MM.1S (cell line): Measurements from ENCODE around the gene MKLN1.

Source experiments
- DNase-seq: peaks from one replicate; pipeline ENCODE4 v3.0.0-alpha.2; 2015
- H2AFZ ChIP-seq: fragments of 300-600 bp; sonication (generic); 2 replicates; pipeline ENCODE4 v1.6.0; 2016; ENCODE audit warnings: antibody characterized with exemption, low read length
- H3F3A ChIP-seq: fragments of 300-600 bp; sonication (generic); 2 replicates; pipeline ENCODE4 v1.6.1; 2016; ENCODE audit warnings: mild to moderate bottlenecking, antibody characterized with exemption, low read length, moderate library complexity, mixed read lengths; ENCODE audit not compliant: insufficient read depth
- H3K27ac ChIP-seq: fragments of 300-600 bp; sonication (generic); 2 replicates; pipeline ENCODE4 v1.5.1; 2016; ENCODE audit warnings: mild to moderate bottlenecking, low read length
- H3K27me3 ChIP-seq: fragments of 300-600 bp; sonication (generic); replicated peaks from 2 replicates; pipeline ENCODE4 v1.6.0; 2016; ENCODE audit warnings: low read length; ENCODE audit not compliant: insufficient read depth
- H3K36me3 ChIP-seq: fragments of 300-600 bp; sonication (generic); replicated peaks from 2 replicates; pipeline ENCODE4 v1.6.1; 2016; ENCODE audit warnings: mild to moderate bottlenecking, low read length, mixed read lengths; ENCODE audit not compliant: insufficient read depth
- H3K4me1 ChIP-seq: fragments of 300-600 bp; sonication (generic); 2 replicates; pipeline ENCODE4 v1.6.1; 2016; ENCODE audit warnings: low read length, mixed read lengths
- H3K4me2 ChIP-seq: fragments of 300-600 bp; sonication (generic); 2 replicates; pipeline ENCODE4 v1.6.0; 2016; ENCODE audit warnings: low read depth, low read length
- H3K4me3 ChIP-seq: fragments of 300-600 bp; sonication (generic); 2 replicates; pipeline ENCODE4 v1.5.1; 2016; ENCODE audit warnings: low read length, mixed read lengths
- H3K79me2 ChIP-seq: fragments of 300-600 bp; sonication (generic); 2 replicates; pipeline ENCODE4 v1.6.1; 2016; ENCODE audit warnings: mixed run types, low read length, mixed read lengths
- H3K9ac ChIP-seq: fragments of 300-600 bp; sonication (generic); 2 replicates; pipeline ENCODE4 v1.6.1; 2016; ENCODE audit warnings: low read length, mixed read lengths
- H3K9me2 ChIP-seq: fragments of 300-600 bp; sonication (generic); replicated peaks from 2 replicates; pipeline ENCODE4 v1.6.1; 2016; ENCODE audit warnings: mild to moderate bottlenecking, low read length, mixed read lengths; ENCODE audit not compliant: insufficient read depth
- H3K9me3 ChIP-seq: fragments of 300-600 bp; sonication (generic); replicated peaks from 2 replicates; pipeline ENCODE4 v1.6.1; 2016; ENCODE audit warnings: mild to moderate bottlenecking, low read length, mixed read lengths; ENCODE audit not compliant: insufficient read depth
- H4K20me1 ChIP-seq: fragments of 300-600 bp; sonication (generic); 2 replicates; pipeline ENCODE4 v1.6.1; 2016; ENCODE audit warnings: mild to moderate bottlenecking, low read length, moderate library complexity, mixed read lengths; ENCODE audit not compliant: insufficient read depth
- CTCF ChIP-seq: fragments of 300-600 bp; sonication (generic); IDR thresholded peaks from 2 replicates; pipeline ENCODE4 v1.5.1; 2016; ENCODE audit warnings: antibody characterized with exemption, low read length, mixed read lengths
- EZH2 ChIP-seq: fragments of 300-600 bp; sonication (generic); optimal IDR thresholded peaks from 2 replicates; pipeline ENCODE3; 2017; ENCODE audit warnings: low read depth, mild to moderate bottlenecking, antibody characterized with exemption, low read length, mixed read lengths
- EZH2phosphoT487 ChIP-seq: fragments of 300-600 bp; sonication (generic); IDR thresholded peaks from 2 replicates; pipeline ENCODE4 v1.6.1; 2018; ENCODE audit warnings: antibody characterized with exemption, low read length

The MKLN1 gene

GRCh38 chr7:131364767-131365344 is 37.2 kb downstream of the MKLN1 start:
- Histone ChIP-seq H3K9me3 (no peaks in the 10 kb centered on the region), H3K9ac (no peak overlapping the region), H3K36me3 (no peaks in the 10 kb centered on the region), H3K79me2 (peaks cover 98% of the 10 kb centered on the region), H4K20me1 (peaks cover 35% of the 10 kb centered on the region), H3K4me3 (no peak overlapping the region), H3K4me1 (peaks cover 9% of the 10 kb centered on the region), H3K4me2 (no peak overlapping the region), H3K9me2 (no peaks in the 10 kb centered on the region), H3K27ac (no peak overlapping the region), H3K27me3 (no peaks in the 10 kb centered on the region), H3F3A (no peaks in the 10 kb centered on the region), H2AFZ (no peak overlapping the region)
- no peak for TF ChIP-seq CTCF
- no peak for TF ChIP-seq EZH2phosphoT487
- no peak for TF ChIP-seq EZH2
- no peak for DNase-seq

- peaks cover 11% of the 10 kb centered on the region for H3K4me1 ChIP-seq
- peaks cover 96% of the 10 kb centered on the region for H3K79me2 ChIP-seq
- H3K9me2 ChIP-seq = no peaks in the 10 kb centered on the region
- DNase-seq = no peak
- H3K4me3 ChIP-seq = no peak overlapping the region
- H3K27me3 ChIP-seq = no peaks in the 10 kb centered on the region
- H2AFZ ChIP-seq = no peak overlapping the region
- H3K27ac ChIP-seq = no peak overlapping the region
- peaks cover 9% of the 10 kb centered on the region for H3F3A ChIP-seq
- H4K20me1 ChIP-seq = peaks cover 33% of the 10 kb centered on the region
- no peaks in the 10 kb centered on the region for H3K36me3 ChIP-seq
- no peaks in the 10 kb centered on the region for H3K9me3 ChIP-seq
- TF ChIP-seq EZH2 (no peak), CTCF (no peak), EZH2phosphoT487 (no peak)
- H3K4me2 ChIP-seq = no peak overlapping the region
- H3K9ac ChIP-seq = no peak overlapping the region
Measured at GRCh38 chr7:131365838-131366237, 38.2 kb downstream of the MKLN1 start.

GRCh38 chr7:131369354-131369753 is 41.7 kb downstream of the MKLN1 start:
- no peaks in the 10 kb centered on the region for H3K36me3 ChIP-seq
- TF ChIP-seq CTCF (no peak), EZH2phosphoT487 (no peak), EZH2 (no peak)
- H3K9me3 ChIP-seq = no peaks in the 10 kb centered on the region
- H4K20me1 ChIP-seq = peaks cover 37% of the 10 kb centered on the region
- H3K4me2 ChIP-seq = no peak overlapping the region
- peaks cover 93% of the 10 kb centered on the region for H3K79me2 ChIP-seq
- no peak overlapping the region for H3K27ac ChIP-seq
- no peaks in the 10 kb centered on the region for H3K9me2 ChIP-seq
- no peaks in the 10 kb centered on the region for H3K27me3 ChIP-seq
- no peak overlapping the region for H3K4me3 ChIP-seq
- no peak overlapping the region for H2AFZ ChIP-seq
- DNase-seq = no peak
- peaks cover 16% of the 10 kb centered on the region for H3K4me1 ChIP-seq
- H3K9ac ChIP-seq = no peak overlapping the region
- peaks cover 9% of the 10 kb centered on the region for H3F3A ChIP-seq
